ENCODE measurements around the gene LRRTM4. TPM values are rescaled to one million over a fixed set of nuclear protein-coding genes. Genes with fewer than 3 reads are reported as not detected.
"Not testable (repeated sequence)": the region's sequence is repeated elsewhere in the genome, so short reads cannot be mapped to it uniquely, and the experiment has no call there.

The LRRTM4 gene
- polyA plus RNA-seq, 1 donor, result 0.89 TPM

DNA sequence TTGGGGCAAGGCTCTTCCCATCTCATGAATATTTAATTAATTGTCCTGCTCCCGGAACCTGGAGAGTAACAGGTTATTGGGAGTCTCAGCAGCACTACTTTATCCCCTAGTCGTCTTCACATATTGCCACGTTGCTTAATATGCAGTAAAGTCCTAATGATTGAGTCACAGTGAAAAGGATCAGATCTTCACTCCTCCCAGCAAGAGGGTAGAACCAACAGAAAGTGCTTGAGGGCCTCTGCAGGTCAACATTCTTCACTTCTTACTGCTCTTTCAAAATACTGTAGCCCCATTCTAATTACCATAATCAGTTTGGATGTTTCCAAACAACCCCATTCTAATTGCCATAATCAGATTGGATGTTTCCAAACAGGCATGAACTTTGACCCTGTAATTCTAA is 801.0 kb downstream of the LRRTM4 start:
- no peak for DNase-seq

DNA sequence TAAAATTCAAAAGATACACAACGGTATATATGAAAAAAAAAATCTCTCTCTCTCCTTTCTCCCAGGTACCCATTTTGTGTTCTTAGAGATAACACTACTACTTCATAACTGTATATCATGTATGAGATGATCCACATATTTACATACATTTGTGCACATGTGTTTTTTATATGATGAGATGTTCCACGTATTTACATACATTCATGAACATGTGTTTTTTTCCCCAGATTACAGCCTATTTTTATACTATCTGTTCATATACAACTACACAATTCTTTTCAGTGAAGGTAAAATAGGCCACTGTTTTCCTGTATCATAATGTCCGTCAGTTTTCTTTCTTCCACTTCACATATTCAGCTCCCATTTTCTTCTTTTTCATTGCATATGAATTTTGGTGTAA is 808.9 kb downstream of the LRRTM4 start:
- DNase-seq, result no peak

DNA sequence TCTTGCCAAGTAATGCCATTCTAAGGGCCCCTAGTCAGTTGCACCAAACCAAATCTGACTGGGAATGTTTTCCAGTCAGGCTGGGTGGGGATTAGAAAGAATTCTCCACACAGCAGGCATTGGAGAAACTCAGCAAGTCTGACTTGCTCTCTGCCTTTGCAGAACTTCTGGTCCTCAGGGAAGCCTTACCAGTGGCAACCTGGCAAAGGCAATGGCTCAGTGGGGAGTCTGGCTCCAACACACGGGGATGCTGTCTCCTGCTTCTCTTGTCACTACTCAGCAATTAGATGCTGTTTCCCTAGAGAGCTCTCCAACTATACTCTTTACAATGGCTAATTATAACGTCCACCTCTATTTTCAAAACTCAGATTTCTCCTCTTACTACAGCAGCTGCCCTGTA is 810.7 kb downstream of the LRRTM4 start:
- no peak for DNase-seq

DNA sequence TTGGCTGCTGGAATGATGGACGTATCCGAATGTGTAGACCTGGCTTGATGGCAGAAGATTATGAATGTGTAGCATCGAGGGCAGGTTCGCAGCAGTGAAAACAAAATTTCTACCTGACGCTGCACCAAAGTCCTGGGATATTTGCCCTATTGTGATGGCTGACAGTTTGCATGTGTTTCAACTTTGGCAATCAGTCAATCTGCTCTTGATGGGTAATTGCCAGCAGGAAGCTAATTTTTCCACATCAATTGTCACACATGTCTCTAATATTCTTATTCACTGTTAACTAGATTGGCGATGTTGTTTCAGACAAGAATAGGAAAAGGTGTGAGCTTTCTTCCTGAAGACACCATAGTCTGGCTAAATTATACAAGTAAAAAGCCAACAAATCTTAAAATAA is 821.3 kb downstream of the LRRTM4 start:
- DNase-seq, result no peak

DNA sequence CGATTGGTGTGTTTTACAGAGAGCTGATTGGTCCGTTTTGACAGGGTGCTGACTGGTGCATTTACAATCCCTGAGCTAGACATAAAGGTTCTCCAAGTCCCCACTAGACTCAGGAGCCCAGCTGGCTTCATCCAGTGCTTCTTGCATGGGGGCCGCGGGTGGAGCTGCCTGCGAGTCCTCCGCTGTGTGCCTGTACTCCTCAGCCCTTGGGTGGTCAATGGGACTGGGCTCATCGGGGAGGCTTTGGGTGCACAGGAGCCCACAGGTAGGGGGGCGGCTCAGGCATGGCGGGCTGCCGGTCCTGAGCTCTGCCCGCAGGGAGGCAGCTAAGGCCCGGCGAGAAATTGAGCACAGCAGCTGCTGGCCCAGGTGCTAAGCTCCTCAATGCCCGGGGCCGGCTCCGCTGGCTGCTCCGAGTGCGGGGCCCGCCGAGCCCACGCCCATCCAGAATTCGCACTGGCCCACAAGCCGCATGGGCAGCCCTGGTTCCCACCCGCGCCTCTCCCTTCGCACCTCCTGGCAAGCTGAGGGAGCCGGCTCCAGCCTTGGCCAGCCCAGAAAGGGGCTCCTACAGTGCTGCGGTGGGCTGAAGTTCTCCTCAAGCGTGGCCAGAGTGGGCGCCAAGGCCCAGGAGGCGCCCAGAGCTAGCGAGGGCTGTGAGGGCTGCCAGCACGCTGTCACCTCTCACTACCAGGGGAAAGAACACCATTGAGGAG is 824.0 kb downstream of the LRRTM4 start:
- not testable (repeated sequence) for DNase-seq
